GM23338 (cell line): Measurements from ENCODE around the gene HOXC12. TPM values are rescaled to one million over a fixed set of nuclear protein-coding genes. Genes with fewer than 3 reads are reported as not detected.

Experiments
- ATAC-seq: fragments of 200-7000 bp; cut with Tn5 transposase; 3 replicates; pipeline ENCODE4 v1.9.1; 2020
- DNase-seq: peaks from one replicate; pipeline ENCODE4 v3.0.0-alpha.2; 2015; ENCODE audit warnings: low spot score
- H2AFZ ChIP-seq: fragments of 200-600 bp; sonication (generic); 2 replicates; pipeline ENCODE4 v1.8.0; 2016; ENCODE audit warnings: antibody characterized with exemption, mild to moderate bottlenecking, moderate library complexity
- H3F3A ChIP-seq: fragments of 200-600 bp; sonication (generic); replicated peaks from 2 replicates; pipeline ENCODE4 v1.8.0; 2017; ENCODE audit warnings: antibody characterized with exemption, mixed run types, low read depth
- H3K27ac ChIP-seq: fragments of 200-600 bp; sonication (generic); 2 replicates; pipeline ENCODE4 v1.6.1; 2016; ENCODE audit warnings: low read depth
- H3K27me3 ChIP-seq: fragments of 200-600 bp; sonication (generic); 2 replicates; pipeline ENCODE4 v1.8.0; 2016; ENCODE audit warnings: mild to moderate bottlenecking, mixed run types, moderate library complexity; ENCODE audit not compliant: insufficient read depth
- H3K36me3 ChIP-seq: fragments of 200-600 bp; sonication (generic); 2 replicates; pipeline ENCODE4 v1.8.0; 2016; ENCODE audit warnings: mild to moderate bottlenecking; ENCODE audit not compliant: insufficient read depth
- H3K4me1 ChIP-seq: fragments of 200-600 bp; sonication (generic); 2 replicates; pipeline ENCODE4 v1.8.0; 2016; ENCODE audit warnings: mild to moderate bottlenecking, moderate library complexity; ENCODE audit not compliant: insufficient read depth
- H3K4me2 ChIP-seq: fragments of 200-600 bp; sonication (generic); 2 replicates; pipeline ENCODE4 v1.7.1; 2017; ENCODE audit warnings: mixed run types
- H3K4me3 ChIP-seq: fragments of 200-600 bp; sonication (generic); 2 replicates; pipeline ENCODE4 v1.6.1; 2016; ENCODE audit warnings: mixed run types
- H3K79me2 ChIP-seq: fragments of 200-600 bp; sonication (generic); replicated peaks from 2 replicates; pipeline ENCODE4 v1.8.0; 2017; ENCODE audit warnings: mild to moderate bottlenecking; ENCODE audit not compliant: insufficient read depth
- H3K9me2 ChIP-seq: fragments of 200-600 bp; sonication (generic); 2 replicates; pipeline ENCODE4 v1.8.0; 2017; ENCODE audit not compliant: insufficient read depth
- H4K20me1 ChIP-seq: fragments of 200-600 bp; sonication (generic); replicated peaks from 2 replicates; pipeline ENCODE4 v1.8.0; 2017; ENCODE audit warnings: mild to moderate bottlenecking; ENCODE audit not compliant: insufficient read depth
- H3K27ac Mint-ChIP-seq: 2 replicates; pipeline ENCODE4 v1.8.0; 2020; ENCODE audit warnings: inconsistent platforms, mild to moderate bottlenecking, moderate library complexity, mixed read lengths
- H3K27me3 Mint-ChIP-seq: 3 replicates; pipeline ENCODE4 v1.8.0; 2022; ENCODE audit warnings: low read depth, mild to moderate bottlenecking, moderate library complexity, mixed read lengths, inconsistent platforms; ENCODE audit not compliant: insufficient read depth, poor library complexity
- H3K36me3 Mint-ChIP-seq: 3 replicates; pipeline ENCODE4 v1.8.0; 2021; ENCODE audit warnings: low read depth, mild to moderate bottlenecking, inconsistent platforms, moderate library complexity, mixed read lengths
- H3K4me1 Mint-ChIP-seq: 3 replicates; pipeline ENCODE4 v1.8.0; 2020; ENCODE audit warnings: mild to moderate bottlenecking, inconsistent platforms, mixed read lengths
- H3K4me3 Mint-ChIP-seq: 3 replicates; pipeline ENCODE4 v1.8.0; 2021; ENCODE audit warnings: moderate library complexity, mild to moderate bottlenecking, inconsistent platforms, mixed read lengths
- H3K9me3 Mint-ChIP-seq: 3 replicates; pipeline ENCODE4 v1.8.0; 2020; ENCODE audit warnings: moderate library complexity, mild to moderate bottlenecking, inconsistent platforms, mixed read lengths
- EZH2 ChIP-seq: fragments of 200-600 bp; sonication (generic); IDR thresholded peaks from one replicate; pipeline ENCODE4 v1.8.0; 2017; ENCODE audit warnings: antibody characterized with exemption, mild to moderate bottlenecking, low read depth; ENCODE audit not compliant: unreplicated experiment
- EZH2phosphoT487 ChIP-seq: fragments of 200-600 bp; sonication (generic); IDR thresholded peaks from one replicate; pipeline ENCODE4 v1.8.1; 2018; ENCODE audit warnings: antibody characterized with exemption; ENCODE audit not compliant: unreplicated experiment
- POLR2AphosphoS5 ChIP-seq: IDR thresholded peaks from 2 replicates; pipeline ENCODE4 v1.6.1; 2016; ENCODE audit warnings: antibody characterized with exemption, low read depth
- ZNF462 ChIP-seq: fragments of 250-450 bp; sonication (Bioruptor Pico); IDR thresholded peaks from 2 replicates; pipeline ENCODE4 v1.5.0; 2020; ENCODE audit warnings: mild to moderate bottlenecking, moderate library complexity
- polyA plus RNA-seq: library from polyadenylated mRNA; unstranded; fragments of >200 nt; fragmentation: Nextera tagmentation; extraction: Ambion mirVana; gene quantifications from 2 replicates; pipeline ENCODE4 v1.2.1, GENCODE V29; 2016
- total RNA-seq: library from RNA; depleted of rRNA; stranded (reverse); fragments of >200 nt; shearing (Covaris generic); gene quantifications from 2 replicates; pipeline ENCODE4 v1.2.3, GENCODE V29; 2014
- TF ChIP-seq, protein P1 (sequence below): IDR thresholded peaks from 2 replicates; pipeline ENCODE4 v1.6.1; 2016; ENCODE audit warnings: antibody characterized with exemption

HOXC12 gene
- total and polyA plus RNA-seq, 2 experiments from 2014 or later = not detected

DNA sequence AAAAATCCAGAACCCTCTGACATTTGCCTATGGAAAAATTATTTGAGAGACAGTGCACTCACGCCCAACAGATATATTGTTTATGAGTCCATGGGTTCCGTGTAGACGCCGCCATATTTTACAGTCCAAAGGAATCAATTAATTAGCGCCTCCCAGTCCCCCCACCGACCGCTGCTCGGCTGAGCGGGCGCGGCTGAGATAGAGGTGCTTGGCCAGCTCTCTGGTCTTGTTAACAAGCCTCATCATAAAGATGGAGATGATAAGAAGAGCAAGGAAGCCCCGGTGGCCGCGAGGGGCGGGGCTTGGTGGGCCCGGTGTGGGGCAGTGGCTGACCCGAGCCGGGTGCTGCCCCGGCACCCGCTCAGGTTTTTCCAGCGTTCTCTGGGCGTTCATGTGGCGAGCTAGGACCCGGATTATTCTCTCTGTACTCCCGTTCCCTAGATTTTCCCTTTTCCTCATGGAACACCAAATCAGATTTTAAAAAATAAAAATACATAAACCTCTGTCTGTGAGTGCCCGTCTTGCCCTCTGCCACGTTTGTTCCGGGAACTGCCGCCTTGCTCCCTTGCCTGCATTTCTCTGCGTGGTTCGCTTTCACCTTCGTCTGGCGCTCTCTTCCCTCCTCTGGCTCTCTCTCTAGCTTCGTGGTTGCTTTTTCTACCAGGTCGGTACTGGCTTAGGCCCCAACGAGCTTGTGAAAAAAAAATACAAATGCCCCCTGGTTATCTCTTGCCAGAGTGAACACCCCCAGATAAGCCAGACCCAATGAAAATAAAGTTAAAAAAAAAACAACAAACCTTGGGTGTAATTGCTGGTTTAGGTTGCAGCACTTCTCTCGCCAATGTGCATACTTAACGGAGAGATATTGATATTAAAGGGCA lies 9.0 kb downstream of the HOXC12 start:
- Mint-ChIP-seq H3K9me3 (no peaks in the 10 kb centered on the region; the same call in none of the 3 replicates), H3K27me3 (peaks cover 100% of the 10 kb centered on the region), H3K4me3 (peak overlapping the region; percentile 37; the same call in 1 of the 3 replicates), H3K36me3 (no peaks in the 10 kb centered on the region; the same call in 2 of the 3 replicates), H3K27ac (no peak overlapping the region), H3K4me1 (peaks cover 19% of the 10 kb centered on the region)
- Histone ChIP-seq H3K9me2 (no peaks in the 10 kb centered on the region), H4K20me1 (peaks cover 69% of the 10 kb centered on the region), H3K27me3 (peaks cover 100% of the 10 kb centered on the region), H3K4me1 (peaks cover 18% of the 10 kb centered on the region), H3F3A (peaks cover 59% of the 10 kb centered on the region), H3K79me2 (no peaks in the 10 kb centered on the region), H3K36me3 (no peaks in the 10 kb centered on the region), H3K4me2 (0 out of 2 replicates have a peak overlapping the region, but pooled peaks have one; percentile 32), H3K4me3 (no peak overlapping the region), H2AFZ (no peak overlapping the region), H3K27ac (no peak overlapping the region)
- DNase-seq = no peak
- ATAC-seq = no peak
- TF ChIP-seq EZH2phosphoT487 = peak; percentile 56
- TF ChIP-seq EZH2 = peak; percentile 90
- TF ChIP-seq POLR2AphosphoS5 = no peak

DNA sequence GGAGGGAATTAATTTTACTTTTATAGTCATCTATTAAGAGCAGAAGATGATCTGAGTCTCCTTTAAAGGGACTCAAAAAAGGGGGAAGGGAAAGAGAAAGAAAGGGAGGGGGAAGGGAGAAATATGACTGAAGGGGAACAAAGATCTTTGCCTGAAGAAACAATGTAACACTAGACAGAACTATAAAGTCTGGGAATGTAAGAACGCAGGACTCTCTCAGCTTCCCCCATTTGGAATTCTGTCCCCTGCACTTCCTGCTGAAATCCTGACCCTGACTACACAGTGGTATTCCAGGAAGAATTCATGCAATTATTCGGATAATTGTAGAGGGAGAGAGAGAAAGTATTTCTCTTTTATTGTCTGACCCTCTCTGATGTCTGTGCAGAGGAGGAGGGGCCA lies 9.6 kb downstream of the HOXC12 start:
- H3K27ac Mint-ChIP-seq = no peak overlapping the region
- H3K9me3 Mint-ChIP-seq = no peaks in the 10 kb centered on the region; the same call in 1 of the 3 replicates
- Histone ChIP-seq H3K4me3 (no peak overlapping the region), H3K4me1 (peaks cover 18% of the 10 kb centered on the region), H3K9me2 (no peaks in the 10 kb centered on the region), H3K79me2 (no peaks in the 10 kb centered on the region), H3K4me2 (no peak overlapping the region), H3K27ac (no peak overlapping the region), H3K36me3 (no peaks in the 10 kb centered on the region), H3F3A (peaks cover 60% of the 10 kb centered on the region), H2AFZ (no peak overlapping the region), H4K20me1 (peaks cover 75% of the 10 kb centered on the region), H3K27me3 (peaks cover 100% of the 10 kb centered on the region)
- TF ChIP-seq EZH2 = peak; percentile 50
- TF ChIP-seq, protein P1, sequence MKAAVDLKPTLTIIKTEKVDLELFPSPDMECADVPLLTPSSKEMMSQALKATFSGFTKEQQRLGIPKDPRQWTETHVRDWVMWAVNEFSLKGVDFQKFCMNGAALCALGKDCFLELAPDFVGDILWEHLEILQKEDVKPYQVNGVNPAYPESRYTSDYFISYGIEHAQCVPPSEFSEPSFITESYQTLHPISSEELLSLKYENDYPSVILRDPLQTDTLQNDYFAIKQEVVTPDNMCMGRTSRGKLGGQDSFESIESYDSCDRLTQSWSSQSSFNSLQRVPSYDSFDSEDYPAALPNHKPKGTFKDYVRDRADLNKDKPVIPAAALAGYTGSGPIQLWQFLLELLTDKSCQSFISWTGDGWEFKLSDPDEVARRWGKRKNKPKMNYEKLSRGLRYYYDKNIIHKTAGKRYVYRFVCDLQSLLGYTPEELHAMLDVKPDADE = no peak
- H3K27me3 Mint-ChIP-seq = peaks cover 100% of the 10 kb centered on the region
- DNase-seq (no peak), ATAC-seq (no peak)
- peaks cover 19% of the 10 kb centered on the region for H3K4me1 Mint-ChIP-seq
- H3K4me3 Mint-ChIP-seq = peak overlapping the region; percentile 37; the same call in 1 of the 3 replicates
- H3K36me3 Mint-ChIP-seq = no peaks in the 10 kb centered on the region; the same call in 2 of the 3 replicates

GRCh38 chr12:53965281-53966084 lies 10.8 kb downstream of the HOXC12 start:
- no peaks in the 10 kb centered on the region for H3K79me2 ChIP-seq
- H3K27me3 ChIP-seq = peaks cover 100% of the 10 kb centered on the region
- Mint-ChIP-seq H3K27me3 (peaks cover 100% of the 10 kb centered on the region), H3K36me3 (no peaks in the 10 kb centered on the region; the same call in 2 of the 3 replicates), H3K9me3 (no peaks in the 10 kb centered on the region; the same call in 1 of the 3 replicates), H3K4me3 (peak overlapping the region; percentile 43; the same call in 2 of the 3 replicates), H3K27ac (no peak overlapping the region), H3K4me1 (peaks cover 16% of the 10 kb centered on the region)
- H3K36me3 ChIP-seq = no peaks in the 10 kb centered on the region
- H4K20me1 ChIP-seq = peaks cover 74% of the 10 kb centered on the region
- DNase-seq = peak; percentile 96
- H3K4me2 ChIP-seq = peak overlapping the region; percentile 74
- ATAC-seq = peak; percentile 59
- no peak overlapping the region for H2AFZ ChIP-seq
- peaks cover 15% of the 10 kb centered on the region for H3K4me1 ChIP-seq
- no peak overlapping the region; the same call in none of the 2 replicates for H3K4me3 ChIP-seq
- no peaks in the 10 kb centered on the region for H3K9me2 ChIP-seq
- peaks cover 53% of the 10 kb centered on the region for H3F3A ChIP-seq
- H3K27ac ChIP-seq = no peak overlapping the region
- TF ChIP-seq ZNF462 (CRISPR knock-in tag) = no peak
- peak; percentile 98 for TF ChIP-seq EZH2
